AG04450 (cell line): ENCODE results near the gene NXT1. TPM values are rescaled to one million over a fixed set of nuclear protein-coding genes. Genes with fewer than 3 reads are reported as not detected.

Experiments
- CTCF ChIA-PET: fragments of 300-600, 350-600 bp; formaldehyde crosslinking; extraction: SDS; loops from one replicate; lab custom pipeline; 2022; ENCODE audit warnings: antibody characterized with exemption, inconsistent platforms; lab: Charles Lee
- POLR2A ChIA-PET: fragments of 350-600 bp; formaldehyde crosslinking; extraction: SDS; loops from one replicate; lab custom pipeline; 2021; ENCODE audit warnings: antibody characterized with exemption, inconsistent platforms; lab: Yijun Ruan, JAX
- DNase-seq: peaks from one replicate; pipeline ENCODE4 v3.0.0-alpha.2; 2011; ENCODE audit warnings: low read depth, low spot score
- H3K27ac ChIP-seq: one replicate; pipeline ENCODE4 v1.5.1; 2012; ENCODE audit warnings: low read depth, low read length, control low read depth
- H3K27me3 ChIP-seq: one replicate; pipeline ENCODE4 v1.6.0; 2012; ENCODE audit warnings: low read length; ENCODE audit not compliant: control insufficient read depth, insufficient read depth
- H3K4me3 ChIP-seq: 2 replicates; pipeline ENCODE4 v1.5.1; 2011; ENCODE audit warnings: mild to moderate bottlenecking, low read depth, low read length, control low read depth
- H3K9me3 ChIP-seq: 2 replicates; pipeline ENCODE4 v1.5.1; 2012; ENCODE audit warnings: low read length; ENCODE audit not compliant: control insufficient read depth, insufficient read depth
- CTCF ChIP-seq: IDR thresholded peaks from 2 replicates; pipeline ENCODE4 v1.5.1; 2011; ENCODE audit warnings: low read depth, low read length, control low read depth, inconsistent platforms
- polyA plus RNA-seq: library from polyadenylated mRNA; depleted of rRNA; stranded (reverse); fragments of >200 nt; gene quantifications from 2 replicates; pipeline ENCODE4 v1.2.3, GENCODE V29; 2011

The NXT1 gene
- polyA plus RNA-seq, 1 experiment, result 17.9 TPM

- Histone ChIP-seq H3K27ac (no peak overlapping the region), H3K27me3 (no peaks in the 10 kb centered on the region), H3K4me3 (no peak overlapping the region), H3K9me3 (no peaks in the 10 kb centered on the region)
- ChIA-PET POLR2A (no interaction called here), CTCF (no interaction called here)
- no peak for TF ChIP-seq CTCF
- DNase-seq, result no peak
These were observed 36.5 kb downstream of the NXT1 start for GRCh38 chr20:23387118-23387443.

GRCh38 chr20:23390091-23390774 is 39.6 kb downstream of the NXT1 start:
- H3K4me3 ChIP-seq, result no peak overlapping the region
- DNase-seq, result no peak
- no peaks in the 10 kb centered on the region for H3K9me3 ChIP-seq
- ChIA-PET POLR2A (no interaction called here), CTCF (no interaction called here)
- no peak for TF ChIP-seq CTCF
- H3K27ac ChIP-seq, result no peak overlapping the region
- no peaks in the 10 kb centered on the region for H3K27me3 ChIP-seq

GRCh38 chr20:23391707-23392310 is 41.2 kb downstream of the NXT1 start:
- Histone ChIP-seq H3K27me3 (no peaks in the 10 kb centered on the region), H3K4me3 (no peak overlapping the region), H3K9me3 (no peaks in the 10 kb centered on the region), H3K27ac (no peak overlapping the region)
- ChIA-PET CTCF (interaction anchor here (1.4 kb wide), 1 partner anchor 18 kb away, joined by 3 read pairs; no protein-coding TSS in a partner anchor), POLR2A (no interaction called here)
- no peak for DNase-seq
- no peak for TF ChIP-seq CTCF

GRCh38 chr20:23393996-23394775 is 43.6 kb downstream of the NXT1 start:
- Histone ChIP-seq H3K27me3 (no peaks in the 10 kb centered on the region), H3K9me3 (no peaks in the 10 kb centered on the region), H3K27ac (no peak overlapping the region), H3K4me3 (no peak overlapping the region)
- ChIA-PET CTCF (no interaction called here), POLR2A (no interaction called here)
- DNase-seq, result no peak
- no peak for TF ChIP-seq CTCF
